Stomach (tissue), 9 donors: Measurements from ENCODE around the gene AGBL2. TPM values are rescaled to one million over a fixed set of nuclear protein-coding genes. Genes with fewer than 3 reads are reported as not detected.

Source experiments
- DNase-seq, 2 donors: peaks; one replicate each; pipeline versions ENCODE4 v3.0.0 to v3.0.0-alpha.2; 2013 to 2019
- H3K27ac ChIP-seq, 5 donors: fragments of 200-600 bp in 4 of 5; sonication (generic) in 4 of 5; one replicate each; pipeline ENCODE4 v1.5.1; 2013 to 2019; ENCODE audit warnings: mild to moderate bottlenecking in 1 of 5, moderate library complexity in 1 of 5
- H3K27me3 ChIP-seq, 3 donors: fragments of 200-600 bp; sonication (generic); one replicate each; pipeline ENCODE4 v1.5.1; 2017 to 2019; ENCODE audit warnings: mixed run types in 1 of 3
- H3K36me3 ChIP-seq, 4 donors: fragments of 200-600 bp; sonication (generic); 1 replicate in 3 of 4; 2 replicates in 1 of 4; pipeline ENCODE4 v1.5.1; 2016 to 2019
- H3K4me1 ChIP-seq, 4 donors: fragments of 200-600 bp; sonication (generic); one replicate each; pipeline ENCODE4 v1.5.1; 2016 to 2019
- H3K4me3 ChIP-seq, 4 donors: fragments of 200-600 bp; sonication (generic) in 3 of 4; one replicate each; pipeline ENCODE4 v1.5.1; 2016 to 2019; ENCODE audit warnings: mild to moderate bottlenecking in 1 of 4
- H3K9me3 ChIP-seq, 4 donors: fragments of 200-600 bp; sonication (generic); one replicate each; pipeline ENCODE4 v1.5.1; 2016 to 2019
- EP300 ChIP-seq: sonication (generic); formaldehyde crosslinking; IDR thresholded peaks from one replicate; pipeline ENCODE4 v1.6.1; 2017; ENCODE audit warnings: antibody characterized with exemption
- POLR2A ChIP-seq, 4 donors: fragments of 450-650 bp; IDR thresholded peaks; one replicate each; pipeline ENCODE4 v1.6.1; 2016; ENCODE audit warnings: antibody characterized with exemption in 4 of 4, control low read depth in 2 of 4, mild to moderate bottlenecking in 1 of 4, moderate library complexity in 1 of 4
- POLR2AphosphoS5 ChIP-seq, 3 donors: sonication (generic); formaldehyde crosslinking; IDR thresholded peaks; one replicate each; pipeline ENCODE4 v1.6.1; 2016; ENCODE audit warnings: antibody characterized with exemption in 3 of 3
- WGBS, 5 donors: extraction: QIAGEN DNeasy Blood & Tissue Kit in 3 of 5; methylation state at CpG; one replicate each; pipeline versions ENCODE4 v1.1.5 to v1.1.7; 2013 to 2018; 5-methylcytosine and 5-hydroxymethylcytosine counted together
- intact Hi-C: fragments of 100-400 bp; cut with DNase I; formaldehyde crosslinking; loops from one replicate; pipeline ENCODE4 v1.15.1; 2023; ENCODE audit warnings: low total_unique reads
- polyA plus RNA-seq, 3 donors: library from polyadenylated mRNA; stranded (reverse); fragments of 200-250 nt; gene quantifications; one replicate each; pipeline ENCODE4 v1.2.3, GENCODE V29; 2013
- total RNA-seq, 5 donors: library from RNA; depleted of rRNA; stranded (reverse); fragments of >200 nt; gene quantifications; one replicate each; pipeline versions ENCODE4 v1.1.0 to v1.2.3, GENCODE V29; 2014 to 2016
- TF ChIP-seq, protein P1 (sequence below), 7 experiments: fragments of 450-650 bp in 4 of 7; fragments of 200-600 bp in 3 of 7; sonication (generic) in 3 of 7; IDR thresholded peaks; one replicate each; pipeline ENCODE4 v1.5.1; 2016 to 2019; ENCODE audit warnings: antibody characterized with exemption in 7 of 7, control low read depth in 2 of 7, mild to moderate bottlenecking in 1 of 7
- donor health status: healthy with polysubstance abuse.
- donor health status: Bipolar disorder and iron deficiency.
- donor health status: healthy.

The AGBL2 gene
- total and polyA plus RNA-seq, 8 donors, result 0.56 to 11.7 (median 0.92) TPM; not detected in 3

DNA sequence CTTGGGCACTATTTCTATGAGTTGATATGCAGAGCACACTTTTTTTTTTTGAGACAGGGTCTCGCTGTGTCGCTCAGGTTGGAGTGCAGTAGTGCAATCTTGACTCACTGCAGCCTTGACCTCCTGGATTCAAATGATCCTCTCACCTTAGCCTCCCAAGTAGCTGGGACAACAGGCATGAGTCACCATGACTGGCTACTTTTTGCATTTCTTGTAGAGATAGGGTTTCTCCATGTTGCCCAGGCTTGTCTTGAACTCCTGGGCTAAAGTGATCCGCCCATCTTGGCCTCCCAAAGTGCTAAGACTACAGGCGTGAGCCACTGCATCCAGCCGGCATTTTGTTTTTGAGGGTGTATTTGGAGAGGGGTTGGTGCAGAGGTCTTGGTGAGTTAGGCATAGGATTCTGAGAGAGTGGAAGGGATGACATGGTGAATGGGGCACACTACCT is 42.9 kb downstream of the AGBL2 start:
- H3K36me3 ChIP-seq, result no peaks in the 10 kb centered on the region
- no peak for DNase-seq
- TF ChIP-seq, protein P1, sequence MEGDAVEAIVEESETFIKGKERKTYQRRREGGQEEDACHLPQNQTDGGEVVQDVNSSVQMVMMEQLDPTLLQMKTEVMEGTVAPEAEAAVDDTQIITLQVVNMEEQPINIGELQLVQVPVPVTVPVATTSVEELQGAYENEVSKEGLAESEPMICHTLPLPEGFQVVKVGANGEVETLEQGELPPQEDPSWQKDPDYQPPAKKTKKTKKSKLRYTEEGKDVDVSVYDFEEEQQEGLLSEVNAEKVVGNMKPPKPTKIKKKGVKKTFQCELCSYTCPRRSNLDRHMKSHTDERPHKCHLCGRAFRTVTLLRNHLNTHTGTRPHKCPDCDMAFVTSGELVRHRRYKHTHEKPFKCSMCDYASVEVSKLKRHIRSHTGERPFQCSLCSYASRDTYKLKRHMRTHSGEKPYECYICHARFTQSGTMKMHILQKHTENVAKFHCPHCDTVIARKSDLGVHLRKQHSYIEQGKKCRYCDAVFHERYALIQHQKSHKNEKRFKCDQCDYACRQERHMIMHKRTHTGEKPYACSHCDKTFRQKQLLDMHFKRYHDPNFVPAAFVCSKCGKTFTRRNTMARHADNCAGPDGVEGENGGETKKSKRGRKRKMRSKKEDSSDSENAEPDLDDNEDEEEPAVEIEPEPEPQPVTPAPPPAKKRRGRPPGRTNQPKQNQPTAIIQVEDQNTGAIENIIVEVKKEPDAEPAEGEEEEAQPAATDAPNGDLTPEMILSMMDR (IDR thresholded peaks at IDR 0.05), result no peak
- TF ChIP-seq POLR2AphosphoS5 (IDR thresholded peaks at IDR 0.05) (no peak), POLR2A (IDR thresholded peaks at IDR 0.05) (no peak), EP300 (no peak)
- no peaks in the 10 kb centered on the region for H3K27me3 ChIP-seq
- intact Hi-C loops, result no loop called here
- H3K27ac ChIP-seq, result no peak overlapping the region
- H3K4me3 ChIP-seq, result no peak overlapping the region
- no peaks in the 10 kb centered on the region for H3K4me1 ChIP-seq
- 93 to 97% (median 95%) methylated on average over 5 of the region's 5 CpGs for WGBS, 5 donors
- H3K9me3 ChIP-seq, result no peaks in the 10 kb centered on the region

GRCh38 chr11:47669856-47670255 is 45.3 kb downstream of the AGBL2 start:
- H3K27me3 ChIP-seq, result no peaks in the 10 kb centered on the region
- no peak overlapping the region for H3K27ac ChIP-seq
- no peaks in the 10 kb centered on the region for H3K36me3 ChIP-seq
- no peaks in the 10 kb centered on the region for H3K9me3 ChIP-seq
- WGBS, 5 donors, result 87 to 95% (median 92%) methylated on average over 6 of the region's 6 CpGs
- no peak overlapping the region for H3K4me3 ChIP-seq
- no peak for DNase-seq
- TF ChIP-seq, protein P1 (IDR thresholded peaks at IDR 0.05), result no peak
- no peak for TF ChIP-seq POLR2AphosphoS5 (IDR thresholded peaks at IDR 0.05)
- TF ChIP-seq EP300, result no peak
- TF ChIP-seq POLR2A (IDR thresholded peaks at IDR 0.05), result no peak
- no peaks in the 10 kb centered on the region for H3K4me1 ChIP-seq
- intact Hi-C loops, result no loop called here

DNA sequence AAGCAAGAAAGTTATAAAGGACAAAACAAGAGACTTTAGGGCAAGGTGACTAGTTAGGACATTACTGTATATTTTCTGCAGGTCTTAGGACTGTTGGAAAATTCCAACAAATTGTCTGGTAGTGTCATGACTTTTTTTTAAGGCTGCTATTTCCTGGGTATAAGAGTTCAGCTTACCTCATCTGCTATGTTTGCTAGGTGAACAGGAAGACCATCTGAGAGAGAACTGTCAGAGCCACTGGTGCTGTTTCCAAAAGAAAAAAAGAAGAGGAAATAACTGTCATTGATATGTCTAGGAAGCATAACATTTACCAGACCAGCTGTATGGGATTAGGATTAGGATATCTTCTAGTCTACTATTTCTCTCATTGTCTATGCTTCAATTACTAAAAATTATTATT is 46.5 kb downstream of the AGBL2 start:
- intact Hi-C loops, result no loop called here
- H3K27ac ChIP-seq, result no peak overlapping the region
- no peaks in the 10 kb centered on the region for H3K9me3 ChIP-seq
- no peaks in the 10 kb centered on the region for H3K4me1 ChIP-seq
- peak in 1 of 2 donors; percentile 9 for DNase-seq
- no peak overlapping the region for H3K4me3 ChIP-seq
- no peaks in the 10 kb centered on the region for H3K36me3 ChIP-seq
- TF ChIP-seq POLR2AphosphoS5 (IDR thresholded peaks at IDR 0.05) (no peak), EP300 (no peak), POLR2A (IDR thresholded peaks at IDR 0.05) (no peak)
- TF ChIP-seq, protein P1 (IDR thresholded peaks at IDR 0.05), result no peak
- H3K27me3 ChIP-seq, result no peaks in the 10 kb centered on the region

GRCh38 chr11:47667555-47667954 is 47.6 kb downstream of the AGBL2 start:
- Histone ChIP-seq H3K9me3 (no peaks in the 10 kb centered on the region), H3K4me1 (no peaks in the 10 kb centered on the region), H3K27ac (no peak overlapping the region), H3K36me3 (no peaks in the 10 kb centered on the region), H3K27me3 (no peaks in the 10 kb centered on the region), H3K4me3 (no peak overlapping the region)
- WGBS, 5 donors, result 65 to 86% (median 78%) methylated on average over 2 of the region's 2 CpGs
- TF ChIP-seq POLR2AphosphoS5 (IDR thresholded peaks at IDR 0.05) (no peak), EP300 (no peak), POLR2A (IDR thresholded peaks at IDR 0.05) (no peak)
- TF ChIP-seq, protein P1 (IDR thresholded peaks at IDR 0.05), result no peak
- intact Hi-C loops, result no loop called here
- DNase-seq, result no peak
